ENCODE results near the gene SERPINH1.

The SERPINH1 gene

DNA sequence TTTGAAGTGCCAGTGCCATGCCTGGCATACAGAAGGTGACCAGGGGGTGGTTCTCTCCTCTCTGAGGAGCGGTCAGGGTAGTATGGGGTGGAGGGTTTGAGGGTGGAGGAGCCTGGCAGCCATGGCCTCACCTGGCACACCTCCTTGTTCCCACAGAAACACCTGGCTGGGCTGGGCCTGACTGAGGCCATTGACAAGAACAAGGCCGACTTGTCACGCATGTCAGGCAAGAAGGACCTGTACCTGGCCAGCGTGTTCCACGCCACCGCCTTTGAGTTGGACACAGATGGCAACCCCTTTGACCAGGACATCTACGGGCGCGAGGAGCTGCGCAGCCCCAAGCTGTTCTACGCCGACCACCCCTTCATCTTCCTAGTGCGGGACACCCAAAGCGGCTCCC, 9.6 kb downstream of the SERPINH1 start:
- no peak overlapping the region for H3K4me3 ChIP-seq (ENCODE audit: insufficient read length, low read depth)
- no peak for DNase-seq (ENCODE audit: low read depth, low spot score)
- H3K36me3 ChIP-seq (ENCODE audit: insufficient read depth, insufficient read length, low read length): peaks cover 79% of the 10 kb centered on the region
- no peak overlapping the region for H3K9ac ChIP-seq (ENCODE audit: insufficient read length, low read depth)
- no peaks in the 10 kb centered on the region for H3K9me3 ChIP-seq (ENCODE audit: insufficient read depth, low read length)
- no peaks in the 10 kb centered on the region for H3K27me3 ChIP-seq (ENCODE audit: insufficient read depth, insufficient read length)
- TF ChIP-seq SUZ12 (IDR thresholded peaks at IDR 0.05; ENCODE audit: extremely low read depth, insufficient read depth, insufficient read length) (no peak), YY1 (IDR thresholded peaks at IDR 0.05; ENCODE audit: insufficient read depth, insufficient read length) (no peak), ZNF274 (IDR thresholded peaks at IDR 0.05; ENCODE audit: low read depth, low read length) (no peak)
- peaks cover 8% of the 10 kb centered on the region for H3K4me1 ChIP-seq (ENCODE audit: insufficient read depth, insufficient read length)

GRCh38 chr11:75572744-75573143, 10.7 kb downstream of the SERPINH1 start:
- no peak for DNase-seq (ENCODE audit: low read depth, low spot score)
- Histone ChIP-seq H3K27me3 (ENCODE audit: insufficient read depth, insufficient read length) (no peaks in the 10 kb centered on the region), H3K36me3 (ENCODE audit: insufficient read depth, insufficient read length, low read length) (peaks cover 68% of the 10 kb centered on the region), H3K4me3 (ENCODE audit: insufficient read length, low read depth) (no peak overlapping the region), H3K4me1 (ENCODE audit: insufficient read depth, insufficient read length) (peaks cover 8% of the 10 kb centered on the region), H3K9me3 (ENCODE audit: insufficient read depth, low read length) (no peaks in the 10 kb centered on the region), H3K9ac (ENCODE audit: insufficient read length, low read depth) (no peak overlapping the region)
- TF ChIP-seq ZNF274 (IDR thresholded peaks at IDR 0.05; ENCODE audit: low read depth, low read length): no peak
- no peak for TF ChIP-seq SUZ12 (IDR thresholded peaks at IDR 0.05; ENCODE audit: extremely low read depth, insufficient read depth, insufficient read length)

DNA sequence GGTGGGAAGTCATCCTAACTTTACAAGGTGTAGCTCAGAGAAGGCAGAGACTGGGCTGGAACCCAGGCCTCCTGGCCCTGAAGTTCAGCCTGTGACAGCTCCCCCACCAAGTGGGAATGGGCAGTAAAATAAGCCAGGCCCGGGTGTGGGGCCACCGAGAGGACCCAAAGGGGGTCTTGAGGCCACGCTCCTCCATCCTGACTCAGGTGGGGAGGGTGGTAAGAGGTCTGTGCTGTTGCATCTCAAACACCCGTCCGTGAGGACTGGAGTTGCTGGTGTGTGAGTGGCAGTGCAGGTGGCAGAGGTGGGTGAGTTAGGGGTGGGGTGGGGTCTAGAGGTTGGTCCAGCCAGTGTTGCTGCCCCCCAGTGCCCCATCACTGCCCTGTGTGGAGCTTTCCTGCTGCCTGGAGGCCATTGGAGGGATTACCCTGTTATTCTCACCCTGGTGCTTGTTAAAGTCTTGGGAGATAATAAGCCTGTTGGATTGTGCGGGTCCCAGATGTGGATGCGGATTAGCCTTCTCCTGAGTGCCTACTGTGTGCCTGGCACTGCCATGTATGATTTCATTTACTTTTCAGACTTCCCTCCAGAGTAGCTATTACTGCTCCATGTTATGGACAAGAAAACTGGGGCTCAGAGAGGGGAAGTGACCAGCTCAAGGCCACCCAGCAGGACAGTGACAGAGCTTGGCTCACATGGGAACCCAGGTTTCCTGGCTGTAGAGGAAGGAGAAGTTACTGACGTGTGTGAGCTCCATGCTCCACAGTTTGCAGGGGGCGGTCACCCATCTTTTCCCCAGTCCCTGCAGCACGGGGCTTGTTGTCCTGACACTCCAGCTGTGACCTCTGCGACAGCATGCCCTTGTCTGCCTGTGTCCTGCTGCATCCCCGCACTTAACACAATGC, 12.9 kb downstream of the SERPINH1 start:
- no peak for DNase-seq (ENCODE audit: low read depth, low spot score)
- Histone ChIP-seq H3K9ac (ENCODE audit: insufficient read length, low read depth) (no peak overlapping the region), H3K27me3 (ENCODE audit: insufficient read depth, insufficient read length) (no peaks in the 10 kb centered on the region), H3K4me1 (ENCODE audit: insufficient read depth, insufficient read length) (peaks cover 4% of the 10 kb centered on the region), H3K9me3 (ENCODE audit: insufficient read depth, low read length) (no peaks in the 10 kb centered on the region), H3K4me3 (ENCODE audit: insufficient read length, low read depth) (no peak overlapping the region), H3K36me3 (ENCODE audit: insufficient read depth, insufficient read length, low read length) (peaks cover 48% of the 10 kb centered on the region)
- TF ChIP-seq YY1 (IDR thresholded peaks at IDR 0.05; ENCODE audit: insufficient read depth, insufficient read length): no peak
- TF ChIP-seq ZNF274 (IDR thresholded peaks at IDR 0.05; ENCODE audit: low read depth, low read length): no peak
- no peak for TF ChIP-seq SUZ12 (IDR thresholded peaks at IDR 0.05; ENCODE audit: extremely low read depth, insufficient read depth, insufficient read length)

DNA sequence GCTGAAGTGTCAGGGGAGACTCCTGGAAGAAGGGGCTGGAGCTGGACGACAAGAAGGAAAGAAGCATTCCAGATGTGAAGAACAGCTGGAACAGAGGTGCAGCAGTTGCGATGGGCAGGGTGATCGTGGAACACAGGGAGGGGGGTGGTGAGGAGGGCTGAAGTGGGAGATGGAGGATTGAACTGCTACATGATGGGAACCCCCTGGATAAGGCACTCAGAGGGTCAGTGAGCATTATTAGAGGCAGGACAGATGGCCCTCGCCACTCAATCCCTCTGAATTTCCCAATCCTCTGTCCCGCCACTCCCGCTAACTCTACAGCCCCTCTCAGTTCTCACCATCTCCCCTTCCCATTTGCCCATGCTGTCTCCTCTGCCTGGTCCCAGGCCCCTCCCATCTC, 14.0 kb downstream of the SERPINH1 start:
- no peak for DNase-seq (ENCODE audit: low read depth, low spot score)
- Histone ChIP-seq H3K27me3 (ENCODE audit: insufficient read depth, insufficient read length) (no peaks in the 10 kb centered on the region), H3K9me3 (ENCODE audit: insufficient read depth, low read length) (no peaks in the 10 kb centered on the region), H3K4me1 (ENCODE audit: insufficient read depth, insufficient read length) (peaks cover 4% of the 10 kb centered on the region), H3K4me3 (ENCODE audit: insufficient read length, low read depth) (no peak overlapping the region), H3K36me3 (ENCODE audit: insufficient read depth, insufficient read length, low read length) (peaks cover 37% of the 10 kb centered on the region), H3K9ac (ENCODE audit: insufficient read length, low read depth) (no peak overlapping the region)
- no peak for TF ChIP-seq ZNF274 (IDR thresholded peaks at IDR 0.05; ENCODE audit: low read depth, low read length)
- no peak for TF ChIP-seq YY1 (IDR thresholded peaks at IDR 0.05; ENCODE audit: insufficient read depth, insufficient read length)
- no peak for TF ChIP-seq SUZ12 (IDR thresholded peaks at IDR 0.05; ENCODE audit: extremely low read depth, insufficient read depth, insufficient read length)

GRCh38 chr11:75576499-75576918, 14.5 kb downstream of the SERPINH1 start:
- no peaks in the 10 kb centered on the region for H3K9me3 ChIP-seq (ENCODE audit: insufficient read depth, low read length)
- no peaks in the 10 kb centered on the region for H3K27me3 ChIP-seq (ENCODE audit: insufficient read depth, insufficient read length)
- TF ChIP-seq YY1 (IDR thresholded peaks at IDR 0.05; ENCODE audit: insufficient read depth, insufficient read length): no peak
- no peak for TF ChIP-seq SUZ12 (IDR thresholded peaks at IDR 0.05; ENCODE audit: extremely low read depth, insufficient read depth, insufficient read length)
- TF ChIP-seq ZNF274 (IDR thresholded peaks at IDR 0.05; ENCODE audit: low read depth, low read length): no peak
- peaks cover 32% of the 10 kb centered on the region for H3K36me3 ChIP-seq (ENCODE audit: insufficient read depth, insufficient read length, low read length)
- no peak overlapping the region for H3K4me3 ChIP-seq (ENCODE audit: insufficient read length, low read depth)
- DNase-seq (ENCODE audit: low read depth, low spot score): no peak
- no peak overlapping the region for H3K9ac ChIP-seq (ENCODE audit: insufficient read length, low read depth)
- peaks cover 4% of the 10 kb centered on the region for H3K4me1 ChIP-seq (ENCODE audit: insufficient read depth, insufficient read length)

DNA sequence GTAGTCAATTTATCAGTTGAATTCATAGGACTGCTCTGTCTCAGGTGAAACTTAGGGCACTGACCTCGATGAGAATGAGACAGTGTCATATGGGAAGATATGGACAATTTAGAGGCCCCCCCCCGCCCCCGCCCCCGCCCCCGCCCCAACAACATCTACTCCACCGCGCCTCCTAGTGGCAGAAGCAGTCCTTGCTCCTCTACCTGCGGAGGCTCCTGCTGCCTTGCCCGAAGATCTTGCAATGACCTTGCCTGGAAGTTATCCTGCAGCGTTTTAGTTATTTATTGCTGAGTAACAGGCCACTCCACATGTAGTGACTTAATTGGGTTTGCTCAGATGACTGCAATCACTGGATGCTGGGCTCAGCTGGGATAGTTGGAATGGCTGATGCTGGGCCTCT, 15.2 kb downstream of the SERPINH1 start:
- Histone ChIP-seq H3K4me3 (ENCODE audit: insufficient read length, low read depth) (no peak overlapping the region), H3K9me3 (ENCODE audit: insufficient read depth, low read length) (no peaks in the 10 kb centered on the region), H3K27me3 (ENCODE audit: insufficient read depth, insufficient read length) (no peaks in the 10 kb centered on the region), H3K36me3 (ENCODE audit: insufficient read depth, insufficient read length, low read length) (peaks cover 25% of the 10 kb centered on the region), H3K4me1 (ENCODE audit: insufficient read depth, insufficient read length) (peaks cover 4% of the 10 kb centered on the region), H3K9ac (ENCODE audit: insufficient read length, low read depth) (no peak overlapping the region)
- DNase-seq (ENCODE audit: low read depth, low spot score): no peak
- TF ChIP-seq YY1 (IDR thresholded peaks at IDR 0.05; ENCODE audit: insufficient read depth, insufficient read length): no peak
- no peak for TF ChIP-seq SUZ12 (IDR thresholded peaks at IDR 0.05; ENCODE audit: extremely low read depth, insufficient read depth, insufficient read length)
- TF ChIP-seq ZNF274 (IDR thresholded peaks at IDR 0.05; ENCODE audit: low read depth, low read length): no peak

GRCh38 chr11:75578977-75579376, 16.9 kb downstream of the SERPINH1 start:
- Histone ChIP-seq H3K4me1 (ENCODE audit: insufficient read depth, insufficient read length) (peaks cover 4% of the 10 kb centered on the region), H3K27me3 (ENCODE audit: insufficient read depth, insufficient read length) (no peaks in the 10 kb centered on the region), H3K9me3 (ENCODE audit: insufficient read depth, low read length) (no peaks in the 10 kb centered on the region), H3K9ac (ENCODE audit: insufficient read length, low read depth) (no peak overlapping the region), H3K36me3 (ENCODE audit: insufficient read depth, insufficient read length, low read length) (peaks cover 8% of the 10 kb centered on the region), H3K4me3 (ENCODE audit: insufficient read length, low read depth) (no peak overlapping the region)
- no peak for DNase-seq (ENCODE audit: low read depth, low spot score)
- TF ChIP-seq SUZ12 (IDR thresholded peaks at IDR 0.05; ENCODE audit: extremely low read depth, insufficient read depth, insufficient read length) (no peak), YY1 (IDR thresholded peaks at IDR 0.05; ENCODE audit: insufficient read depth, insufficient read length) (no peak), ZNF274 (IDR thresholded peaks at IDR 0.05; ENCODE audit: low read depth, low read length) (no peak)
